ENCODE results near the gene CD2BP2. TPM values are rescaled to one million over a fixed set of nuclear protein-coding genes. Genes with fewer than 3 reads are reported as not detected.
"Not testable (repeated sequence)": the region's sequence is repeated elsewhere in the genome, so short reads cannot be mapped to it uniquely, and the experiment has no call there.

Gene CD2BP2
- total and polyA plus RNA-seq, 3 experiments from 2014 or later, result 27.2 to 89.5 (median 84.5) TPM

- CTCF ChIA-PET, result no interaction called here
- no peak overlapping the region for H3K27ac ChIP-seq (ENCODE audit: low read depth, low read length)
Observed at GRCh38 chr16:30342751-30343490, 12.2 kb downstream of the CD2BP2 start.

GRCh38 chr16:30341971-30342370 is 13.1 kb downstream of the CD2BP2 start:
- H3K4me1 ChIP-seq (ENCODE audit: insufficient read depth, low read length); H3K36me3 Mint-ChIP-seq; H3K4me1 Mint-ChIP-seq; H3K27ac ChIP-seq (ENCODE audit: low read depth, low read length); H3K27ac Mint-ChIP-seq; H3K9me3 ChIP-seq (ENCODE audit: low read length); DNase-seq; H3K27me3 Mint-ChIP-seq; H3K27me3 ChIP-seq (ENCODE audit: insufficient read depth, low read length, poor library complexity, severe bottlenecking); H3K36me3 ChIP-seq (ENCODE audit: insufficient read depth, low read length); H3K4me3 ChIP-seq (ENCODE audit: low read length); H3K9me3 Mint-ChIP-seq: not testable (repeated sequence)
- H3K4me3 Mint-ChIP-seq, result peak overlapping the region in 1 of 7 donors; percentile 16
- ChIA-PET POLR2A (interaction anchor here (0.6 kb wide), 1 partner anchor 163 kb away, joined by 3 read pairs; no protein-coding TSS in a partner anchor), CTCF (interaction anchor here (1.0 kb wide), 1 partner anchor 27 kb away, joined by 3 read pairs; no protein-coding TSS in a partner anchor)

More at GRCh38 chr16:30342751-30343490, 12.2 kb downstream of the CD2BP2 start:
- Histone ChIP-seq H3K4me3 (ENCODE audit: low read length) (no peak overlapping the region), H3K36me3 (ENCODE audit: insufficient read depth, low read length) (no peaks in the 10 kb centered on the region), H3K4me1 (ENCODE audit: insufficient read depth, low read length) (no peaks in the 10 kb centered on the region), H3K9me3 (ENCODE audit: low read length) (no peaks in the 10 kb centered on the region), H3K27me3 (ENCODE audit: insufficient read depth, low read length, poor library complexity, severe bottlenecking) (no peaks in the 10 kb centered on the region)
- no peak for DNase-seq
- Mint-ChIP-seq H3K4me3 (no peak overlapping the region), H3K4me1 (peaks cover 0 to 4% (median 0%) of the 10 kb centered on the region in 3 donors), H3K27me3 (no peaks in the 10 kb centered on the region), H3K27ac (peak overlapping the region in 1 of 8 donors; percentile 42), H3K9me3 (no peaks in the 10 kb centered on the region), H3K36me3 (no peaks in the 10 kb centered on the region)
- POLR2A ChIA-PET, result interaction anchor here (1.2 kb wide), 1 partner anchor 8 kb away, joined by 10 read pairs; no protein-coding TSS in a partner anchor

GRCh38 chr16:30340621-30341020 is 14.5 kb downstream of the CD2BP2 start:
- Mint-ChIP-seq H3K36me3 (no peaks in the 10 kb centered on the region), H3K4me1 (peaks cover 5 to 12% (median 10%) of the 10 kb centered on the region in 3 donors), H3K9me3 (no peaks in the 10 kb centered on the region), H3K27me3 (no peaks in the 10 kb centered on the region), H3K27ac (no peak overlapping the region), H3K4me3 (no peak overlapping the region)
- no peak overlapping the region for H3K4me3 ChIP-seq (ENCODE audit: low read length)
- DNase-seq, result peak in 1 of 5 donors; percentile 34
- no peaks in the 10 kb centered on the region for H3K27me3 ChIP-seq (ENCODE audit: insufficient read depth, low read length, poor library complexity, severe bottlenecking)
- H3K27ac ChIP-seq (ENCODE audit: low read depth, low read length), result no peak overlapping the region
- CTCF ChIA-PET, result no interaction called here
- POLR2A ChIA-PET, result no interaction called here
- H3K4me1 ChIP-seq (ENCODE audit: insufficient read depth, low read length), result peaks cover 7% of the 10 kb centered on the region
- no peaks in the 10 kb centered on the region for H3K9me3 ChIP-seq (ENCODE audit: low read length)
- no peaks in the 10 kb centered on the region for H3K36me3 ChIP-seq (ENCODE audit: insufficient read depth, low read length)

GRCh38 chr16:30338715-30339114 is 16.4 kb downstream of the CD2BP2 start:
- DNase-seq; H3K9me3 ChIP-seq (ENCODE audit: low read length); H3K36me3 ChIP-seq (ENCODE audit: insufficient read depth, low read length); POLR2A ChIA-PET; H3K27me3 Mint-ChIP-seq; H3K4me1 ChIP-seq (ENCODE audit: insufficient read depth, low read length); H3K27ac Mint-ChIP-seq; CTCF ChIA-PET; H3K36me3 Mint-ChIP-seq; H3K9me3 Mint-ChIP-seq; H3K4me3 ChIP-seq (ENCODE audit: low read length); H3K27ac ChIP-seq (ENCODE audit: low read depth, low read length); H3K27me3 ChIP-seq (ENCODE audit: insufficient read depth, low read length, poor library complexity, severe bottlenecking): not testable (repeated sequence)
- peak overlapping the region in 1 of 7 donors; percentile 6 for H3K4me3 Mint-ChIP-seq
- H3K4me1 Mint-ChIP-seq, result peaks cover 9 to 19% (median 13%) of the 10 kb centered on the region in 3 donors

DNA sequence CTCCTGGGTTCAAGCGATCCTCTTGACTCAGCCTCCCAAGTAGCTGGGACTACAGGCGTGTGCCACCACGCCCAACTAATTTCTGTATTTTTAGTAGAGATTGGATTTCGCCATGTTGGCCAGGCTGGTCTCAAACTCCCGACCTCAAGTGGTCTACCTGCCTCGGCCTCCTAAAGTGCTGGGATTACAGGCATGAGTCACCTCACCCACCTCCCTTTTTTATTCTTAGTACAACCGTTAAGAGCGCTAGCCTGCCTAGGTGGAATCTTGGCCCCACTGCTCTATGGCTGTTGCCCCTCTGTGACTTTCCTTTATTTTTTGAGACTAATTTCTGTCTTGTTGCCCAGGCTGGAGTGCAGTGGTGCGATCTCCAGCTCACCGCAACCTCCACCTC is 17.1 kb downstream of the CD2BP2 start:
- CTCF ChIA-PET; H3K27me3 Mint-ChIP-seq; DNase-seq; H3K4me3 ChIP-seq (ENCODE audit: low read length); POLR2A ChIA-PET; H3K9me3 Mint-ChIP-seq; H3K36me3 Mint-ChIP-seq; H3K27me3 ChIP-seq (ENCODE audit: insufficient read depth, low read length, poor library complexity, severe bottlenecking); H3K4me1 ChIP-seq (ENCODE audit: insufficient read depth, low read length); H3K9me3 ChIP-seq (ENCODE audit: low read length); H3K27ac ChIP-seq (ENCODE audit: low read depth, low read length); H3K36me3 ChIP-seq (ENCODE audit: insufficient read depth, low read length): not testable (repeated sequence)
- Mint-ChIP-seq H3K4me3 (peak overlapping the region in 1 of 7 donors; percentile 8), H3K4me1 (peaks cover 11 to 19% (median 16%) of the 10 kb centered on the region in 3 donors), H3K27ac (peak overlapping the region in 1 of 8 donors; percentile 79)

DNA sequence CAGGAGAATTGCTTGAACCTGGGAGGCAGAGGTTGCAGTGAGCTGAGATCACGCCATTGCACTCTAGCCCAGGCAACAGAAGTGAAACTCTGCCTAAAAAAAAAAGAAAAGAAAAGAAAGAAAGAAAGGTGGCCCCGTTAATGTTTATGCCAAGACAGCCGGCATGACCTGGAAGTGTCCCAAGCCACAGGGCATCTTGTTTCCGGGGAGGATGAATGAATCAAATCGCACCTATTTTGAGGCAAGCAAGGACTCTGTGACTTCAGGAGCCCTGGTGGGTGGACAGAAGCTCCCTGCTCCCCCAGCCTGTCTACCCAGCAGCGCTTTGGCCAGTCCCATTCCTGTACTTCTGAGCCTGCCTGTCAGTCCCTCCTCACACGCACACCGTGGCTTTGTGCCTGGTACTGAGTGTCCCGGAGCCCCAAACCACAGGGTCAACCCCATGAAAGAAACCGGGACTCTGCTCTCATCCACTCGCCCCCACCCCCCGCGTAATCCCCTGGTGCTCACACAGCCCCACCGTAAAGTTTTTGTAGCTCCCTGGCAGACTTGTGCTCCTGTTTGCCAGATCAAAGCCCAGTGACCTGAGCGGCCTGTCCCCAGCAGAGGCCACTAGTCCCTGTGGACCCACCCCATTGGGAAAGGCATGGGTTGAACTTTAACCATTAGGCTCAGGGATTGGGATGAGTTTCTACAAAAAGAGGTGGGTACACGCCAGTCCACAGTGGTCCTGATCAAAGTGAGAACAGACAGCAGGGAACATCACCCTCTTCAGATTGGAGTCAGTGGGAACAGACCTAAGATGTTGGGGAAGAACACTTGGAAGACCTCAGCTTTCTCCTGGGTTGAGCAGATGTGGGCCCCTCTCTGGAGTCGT is 19.3 kb downstream of the CD2BP2 start:
- CTCF ChIA-PET, result interaction anchor here (2.1 kb wide), 1 partner anchor 35 kb away, joined by 7 read pairs; the partner anchor contains the start of gene TBC1D10B
- H3K4me3 ChIP-seq (ENCODE audit: low read length), result peak overlapping the region; percentile 44
- H3K27ac ChIP-seq (ENCODE audit: low read depth, low read length), result peak overlapping the region; percentile 38
- DNase-seq, result peak in 2 of 5 donors; percentile 46 to 68
- no peaks in the 10 kb centered on the region for H3K9me3 ChIP-seq (ENCODE audit: low read length)
- no peaks in the 10 kb centered on the region for H3K27me3 ChIP-seq (ENCODE audit: insufficient read depth, low read length, poor library complexity, severe bottlenecking)
- H3K4me3 Mint-ChIP-seq, result peak overlapping the region; percentile 78 to 94 (median 88)
- no peaks in the 10 kb centered on the region for H3K9me3 Mint-ChIP-seq
- POLR2A ChIA-PET, result interaction anchor here (0.7 to 1.7 kb wide), 2 partner anchors 30 to 47 kb away, joined by 3 to 6 read pairs; partner anchors contain the start of gene SEPTIN1
- H3K36me3 Mint-ChIP-seq, result peaks cover 0 to 2% (median 0%) of the 10 kb centered on the region in 3 donors
- H3K4me1 Mint-ChIP-seq, result peaks cover 12 to 31% (median 27%) of the 10 kb centered on the region in 3 donors
- peaks cover 8% of the 10 kb centered on the region for H3K4me1 ChIP-seq (ENCODE audit: insufficient read depth, low read length)
- no peaks in the 10 kb centered on the region for H3K36me3 ChIP-seq (ENCODE audit: insufficient read depth, low read length)
- peak overlapping the region; percentile 60 to 98 (median 90) for H3K27ac Mint-ChIP-seq
- H3K27me3 Mint-ChIP-seq, result no peaks in the 10 kb centered on the region

GRCh38 chr16:30335028-30335597 is 20.0 kb downstream of the CD2BP2 start:
- CTCF ChIA-PET, result interaction anchor here (2.1 kb wide), 1 partner anchor 36 kb away, joined by 7 read pairs; the partner anchor contains the start of gene TBC1D10B
- H3K36me3 ChIP-seq (ENCODE audit: insufficient read depth, low read length); H3K9me3 Mint-ChIP-seq; H3K36me3 Mint-ChIP-seq; H3K27me3 ChIP-seq (ENCODE audit: insufficient read depth, low read length, poor library complexity, severe bottlenecking); H3K4me1 ChIP-seq (ENCODE audit: insufficient read depth, low read length); H3K9me3 ChIP-seq (ENCODE audit: low read length); H3K27me3 Mint-ChIP-seq: not testable (repeated sequence)
- peaks cover 16 to 32% (median 31%) of the 10 kb centered on the region in 3 donors for H3K4me1 Mint-ChIP-seq
- peak overlapping the region; percentile 63 to 98 (median 90) for H3K27ac Mint-ChIP-seq
- peak overlapping the region; percentile 78 to 94 (median 88) for H3K4me3 Mint-ChIP-seq
- peak; percentile 75 to 88 (median 85) for DNase-seq
- Histone ChIP-seq H3K4me3 (ENCODE audit: low read length) (peak overlapping the region; percentile 44), H3K27ac (ENCODE audit: low read depth, low read length) (peak overlapping the region; percentile 38)
- POLR2A ChIA-PET, result interaction anchor here (0.6 to 1.7 kb wide), 6 partner anchors 8 to 597 kb away, joined by 3 to 10 read pairs (median 6); partner anchors contain the start of genes CORO1A and SEPTIN1
